NCI-H187 (cell line): ENCODE results near the gene LYPD6.

ENCODE experiments used
- DNase-seq, 2 experiments: peaks; one replicate each; lab custom pipeline; 2025; lab: John Stamatoyannopoulos, UW

LYPD6 gene

GRCh38 chr2:149513461-149513860 lies 183.1 kb downstream of the LYPD6 start:
- no peak for DNase-seq
